ENCODE results near the gene RAB11B.
"Not testable (repeated sequence)": the region's sequence is repeated elsewhere in the genome, so short reads cannot be mapped to it uniquely, and the experiment has no call there.

The RAB11B gene

DNA sequence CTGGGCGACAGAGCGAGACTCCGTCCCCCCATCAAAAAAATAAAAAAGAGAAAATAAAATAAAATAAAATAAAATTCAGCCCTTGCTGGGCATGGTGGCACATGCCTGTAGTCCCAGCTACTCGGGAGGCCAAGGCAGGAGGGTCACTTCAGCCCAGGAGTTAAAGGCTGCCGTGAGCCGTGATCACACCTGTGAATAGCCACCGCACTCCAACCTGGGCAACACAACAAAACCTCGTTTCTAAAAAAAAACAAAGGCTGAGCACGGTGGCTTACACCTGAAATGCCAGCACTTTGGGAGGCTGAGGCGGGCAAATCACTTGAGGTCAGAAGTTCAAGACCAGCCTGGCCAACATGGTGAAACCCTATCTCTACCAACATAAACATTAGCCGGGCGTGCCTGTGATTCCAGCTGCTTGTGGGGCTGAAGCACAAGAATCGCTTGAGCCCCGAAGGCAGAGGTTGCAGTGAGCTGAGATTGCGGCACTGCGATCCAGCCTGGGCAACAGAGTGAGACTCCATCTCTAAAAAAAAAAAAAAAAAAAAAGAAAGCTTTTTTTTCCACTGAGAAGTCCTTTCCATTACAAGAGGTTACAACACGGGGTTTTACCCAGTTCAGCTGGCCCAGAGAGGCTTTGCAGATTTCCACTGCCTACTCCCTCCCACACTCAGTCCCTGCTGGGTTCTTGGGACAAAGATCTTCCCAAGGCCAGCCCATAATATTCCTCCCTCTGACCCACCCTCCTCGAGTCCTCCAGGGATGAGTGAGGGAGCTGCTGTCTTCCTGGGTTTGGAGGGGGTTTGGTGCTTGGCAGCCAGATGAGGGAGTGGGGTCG, 19.8 kb upstream of the RAB11B start:
- no peak for DNase-seq (ENCODE audit: low spot score)

DNA sequence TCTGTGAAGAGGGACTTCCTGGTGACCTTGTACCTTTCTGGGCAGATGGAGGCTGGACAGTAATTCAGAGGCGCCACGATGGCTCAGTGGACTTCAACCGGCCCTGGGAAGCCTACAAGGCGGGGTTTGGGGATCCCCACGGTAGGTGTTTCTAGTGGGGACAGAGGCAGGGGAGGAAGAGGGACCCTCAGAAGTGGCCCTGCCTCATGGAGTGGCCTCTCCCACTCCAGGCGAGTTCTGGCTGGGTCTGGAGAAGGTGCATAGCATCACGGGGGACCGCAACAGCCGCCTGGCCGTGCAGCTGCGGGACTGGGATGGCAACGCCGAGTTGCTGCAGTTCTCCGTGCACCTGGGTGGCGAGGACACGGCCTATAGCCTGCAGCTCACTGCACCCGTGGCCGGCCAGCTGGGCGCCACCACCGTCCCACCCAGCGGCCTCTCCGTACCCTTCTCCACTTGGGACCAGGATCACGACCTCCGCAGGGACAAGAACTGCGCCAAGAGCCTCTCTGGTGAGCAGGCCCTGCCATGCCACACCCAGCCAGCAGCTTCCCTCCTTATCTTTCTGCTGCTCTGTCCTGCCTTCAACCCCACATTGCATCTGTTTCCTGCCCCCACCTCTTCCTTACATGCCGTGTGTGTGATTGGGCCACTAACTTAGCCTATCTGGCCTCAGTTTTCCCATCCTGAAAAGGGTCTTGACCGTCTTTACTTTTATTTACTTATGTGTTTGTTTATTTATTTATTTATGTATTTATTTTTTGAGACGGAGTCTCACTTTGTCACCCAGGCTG, 19.0 kb upstream of the RAB11B start:
- DNase-seq (ENCODE audit: low spot score) = no peak

DNA sequence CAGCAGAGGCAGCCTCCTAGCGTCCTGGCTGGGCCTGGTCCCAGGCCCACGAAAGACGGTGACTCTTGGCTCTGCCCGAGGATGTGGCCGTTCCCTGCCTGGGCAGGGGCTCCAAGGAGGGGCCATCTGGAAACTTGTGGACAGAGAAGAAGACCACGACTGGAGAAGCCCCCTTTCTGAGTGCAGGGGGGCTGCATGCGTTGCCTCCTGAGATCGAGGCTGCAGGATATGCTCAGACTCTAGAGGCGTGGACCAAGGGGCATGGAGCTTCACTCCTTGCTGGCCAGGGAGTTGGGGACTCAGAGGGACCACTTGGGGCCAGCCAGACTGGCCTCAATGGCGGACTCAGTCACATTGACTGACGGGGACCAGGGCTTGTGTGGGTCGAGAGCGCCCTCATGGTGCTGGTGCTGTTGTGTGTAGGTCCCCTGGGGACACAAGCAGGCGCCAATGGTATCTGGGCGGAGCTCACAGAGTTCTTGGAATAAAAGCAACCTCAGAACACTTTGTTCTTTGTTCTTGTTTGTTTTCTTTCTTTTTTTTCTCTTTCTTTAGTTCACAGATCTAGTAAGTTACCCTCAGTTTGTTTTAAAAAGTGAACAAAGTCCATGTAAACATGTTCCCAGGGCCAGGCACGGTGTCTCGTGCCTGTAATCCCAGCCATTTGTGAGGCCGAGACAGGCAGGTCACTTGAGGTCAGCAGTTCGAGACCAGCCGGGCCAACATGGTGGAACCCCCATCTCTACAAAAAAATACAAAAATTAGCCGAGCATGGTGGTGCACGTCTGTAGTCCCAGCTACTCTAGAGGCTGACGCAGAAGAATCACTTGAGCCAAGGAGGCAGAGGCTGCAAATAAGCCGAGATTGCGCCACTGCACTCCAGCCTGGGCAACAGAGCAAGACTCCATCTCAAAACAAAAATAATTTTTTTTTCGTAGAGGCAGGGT, 16.0 kb upstream of the RAB11B start:
- no peak for DNase-seq (ENCODE audit: low spot score)

DNA sequence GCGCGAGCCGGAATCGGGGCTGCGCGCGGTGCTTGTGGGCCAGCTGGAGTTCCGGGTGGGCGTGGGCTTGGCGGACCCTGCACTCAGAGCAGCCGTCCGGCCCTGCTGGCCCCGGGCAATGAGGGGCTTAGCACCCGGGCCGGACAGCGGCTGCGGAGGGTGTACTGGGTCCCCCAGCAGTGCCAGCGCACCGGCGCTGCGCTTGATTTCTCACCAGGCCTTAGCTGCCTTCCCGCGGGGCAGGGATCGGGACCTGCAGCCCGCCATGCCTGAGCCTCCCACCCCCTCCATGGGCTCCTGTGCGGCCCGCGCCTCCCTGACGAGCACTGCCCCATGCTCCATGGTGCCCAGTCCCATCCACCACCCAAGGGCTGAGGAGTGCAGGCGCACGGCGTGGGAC, 14.4 kb upstream of the RAB11B start:
- not testable (repeated sequence) for DNase-seq (ENCODE audit: low spot score)

DNA sequence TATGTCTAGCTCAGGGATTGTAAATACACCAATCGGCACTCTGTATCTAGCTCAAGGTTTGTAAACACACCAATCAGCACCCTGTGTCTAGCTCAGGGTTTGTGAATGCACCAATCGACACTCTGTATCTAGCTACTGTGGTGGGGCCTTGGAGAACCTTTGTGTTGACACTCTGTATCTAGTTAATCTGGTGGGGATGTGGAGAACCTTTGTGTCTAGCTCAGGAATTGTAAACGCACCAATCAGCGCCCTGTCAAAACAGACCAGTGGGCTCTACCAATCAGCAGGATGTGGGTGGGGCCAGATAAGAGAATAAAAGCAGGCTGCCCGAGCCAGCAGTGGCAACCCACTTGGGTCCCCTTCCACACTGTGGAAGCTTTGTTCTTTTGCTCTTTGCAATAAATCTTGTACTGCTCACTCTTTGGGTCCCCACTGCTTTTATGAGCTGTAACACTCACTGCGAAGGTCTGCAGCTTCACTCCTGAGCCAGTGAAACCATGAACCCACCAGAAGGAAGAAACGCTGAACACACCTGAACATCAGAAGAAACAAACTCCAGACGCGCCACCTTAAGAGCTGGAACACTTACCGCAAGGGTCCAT, 13.7 kb upstream of the RAB11B start:
- not testable (repeated sequence) for DNase-seq (ENCODE audit: low spot score)

DNA sequence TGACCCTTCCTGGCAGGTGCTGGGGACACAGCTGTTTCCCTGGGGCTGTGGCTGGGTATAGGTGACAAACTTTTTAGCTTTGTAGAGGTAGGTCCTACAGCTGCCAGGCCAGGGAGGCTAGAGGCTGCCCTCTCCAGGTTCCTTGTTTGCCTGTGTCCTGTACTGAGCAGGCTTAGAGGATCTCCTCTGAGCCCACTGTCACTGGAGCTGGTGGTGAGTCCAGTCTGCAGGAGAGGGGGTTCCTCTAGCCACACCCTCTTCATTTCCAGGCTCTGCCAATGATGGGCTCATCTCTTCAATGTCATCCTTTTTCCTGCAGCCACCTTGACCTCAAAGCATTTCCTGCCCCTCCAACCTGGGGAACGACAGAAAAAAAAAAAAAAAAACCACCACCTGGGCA, 12.6 kb upstream of the RAB11B start:
- DNase-seq (ENCODE audit: low spot score) = no peak

DNA sequence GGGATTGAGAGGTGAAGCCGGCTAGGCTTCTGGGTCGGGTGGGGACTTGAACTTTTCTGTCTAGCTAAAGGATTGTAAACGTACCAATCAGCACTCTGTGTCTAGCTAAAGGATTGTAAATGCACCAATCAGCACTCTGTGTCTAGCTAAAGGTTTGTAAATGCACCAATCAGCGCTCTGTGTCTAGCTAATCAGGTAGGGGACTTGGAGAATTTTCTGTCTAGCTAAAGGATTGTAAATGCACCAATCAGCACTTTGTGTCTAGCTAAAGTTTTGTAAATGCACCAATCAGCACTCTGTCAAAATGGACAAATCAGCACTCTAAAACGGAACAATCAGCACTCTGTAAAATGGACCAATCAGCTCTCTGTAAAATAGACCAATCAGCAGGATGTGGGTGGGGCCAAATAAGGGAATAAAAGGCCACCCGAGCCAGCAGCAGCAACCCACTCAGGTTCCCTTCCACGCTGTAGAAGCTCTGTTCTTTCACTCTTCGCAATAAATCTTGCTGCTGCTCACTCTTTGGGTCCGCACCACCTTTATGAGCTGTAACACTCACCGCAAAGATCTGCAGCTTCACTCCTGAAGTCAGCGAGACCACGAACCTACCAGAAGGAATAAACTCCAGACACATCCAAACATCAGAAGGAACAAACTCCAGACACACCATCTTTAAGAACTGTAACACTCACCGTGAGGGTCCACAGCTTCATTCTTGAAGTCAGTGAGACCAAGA, 10.8 kb upstream of the RAB11B start:
- DNase-seq (ENCODE audit: low spot score) = not testable (repeated sequence)

DNA sequence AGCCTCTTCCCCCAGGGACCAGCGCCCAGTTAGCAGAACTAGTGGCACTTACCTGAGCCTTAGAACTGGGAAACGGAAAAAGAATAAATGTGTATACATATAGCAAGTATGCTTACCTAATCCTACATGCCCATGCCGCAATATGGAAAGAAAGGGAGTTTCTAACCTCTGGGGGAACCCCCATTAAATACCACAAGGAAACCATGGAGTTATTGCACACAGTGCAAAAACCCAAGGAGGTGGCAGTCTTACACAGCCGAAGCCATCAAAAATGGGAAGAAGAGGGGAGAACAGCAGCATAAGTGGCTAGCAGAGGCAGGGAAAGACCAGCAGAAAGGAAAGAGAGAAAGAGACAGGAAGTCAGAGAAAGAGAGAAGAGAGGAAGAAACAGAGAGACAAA, 5.6 kb upstream of the RAB11B start:
- not testable (repeated sequence) for DNase-seq (ENCODE audit: low spot score)

DNA sequence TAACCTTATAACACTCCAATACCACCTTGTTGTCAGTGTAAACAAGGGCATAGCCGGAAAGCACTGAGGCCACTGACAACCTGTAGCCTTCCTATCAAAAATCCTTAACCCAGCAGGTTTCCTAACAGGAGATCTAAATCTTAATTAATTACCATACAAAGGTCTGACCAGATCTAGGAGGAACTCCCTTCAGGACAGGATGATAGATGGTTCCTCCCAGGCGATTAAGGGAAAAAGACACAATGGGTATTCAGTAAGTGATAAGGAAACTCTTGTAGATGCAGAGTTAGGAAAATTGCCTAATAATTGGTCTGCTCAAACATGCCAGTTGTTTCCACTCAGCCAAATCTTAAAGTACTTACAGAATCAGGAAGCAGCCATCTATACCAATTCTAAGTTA, 5.1 kb upstream of the RAB11B start:
- not testable (repeated sequence) for DNase-seq (ENCODE audit: low spot score)

DNA sequence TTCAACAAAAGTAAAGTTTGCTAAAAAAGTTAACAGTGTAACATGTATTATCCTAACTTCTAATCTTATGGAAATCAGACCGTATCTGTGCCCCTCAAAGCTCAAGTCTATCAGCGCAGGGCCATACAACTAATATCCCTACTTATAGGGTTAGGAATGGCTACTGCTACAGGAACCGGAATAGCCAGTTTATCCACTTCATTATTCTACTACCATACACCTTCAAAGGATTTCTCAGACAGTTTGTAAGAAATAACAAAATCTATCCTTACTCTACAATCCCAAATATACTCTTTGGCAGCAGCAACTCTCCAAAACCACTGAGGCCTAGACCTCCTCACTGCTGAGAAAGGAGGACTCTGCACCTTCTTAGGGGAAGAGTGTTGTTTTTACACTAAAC, 4.6 kb upstream of the RAB11B start:
- DNase-seq (ENCODE audit: low spot score) = not testable (repeated sequence)

DNA sequence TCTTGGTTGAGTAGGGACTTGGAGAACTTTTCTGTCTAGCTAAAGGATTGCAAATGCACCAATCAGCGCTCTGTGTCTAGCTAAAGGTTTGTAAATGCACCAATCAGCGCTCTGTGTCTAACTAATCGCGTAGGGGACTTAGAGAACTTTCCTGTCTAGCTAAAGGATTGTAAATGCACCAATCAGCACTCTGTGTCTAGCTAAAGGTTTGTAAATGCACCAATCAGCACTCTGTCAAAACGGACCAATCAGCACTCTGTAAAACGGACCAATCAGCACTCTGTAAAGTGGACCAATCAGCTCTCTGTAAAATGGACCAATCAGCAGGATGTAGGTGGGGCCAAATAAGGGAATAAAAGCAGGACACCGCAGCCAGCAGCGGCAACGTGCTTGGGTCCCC, 3.7 kb upstream of the RAB11B start:
- DNase-seq (ENCODE audit: low spot score) = not testable (repeated sequence)

DNA sequence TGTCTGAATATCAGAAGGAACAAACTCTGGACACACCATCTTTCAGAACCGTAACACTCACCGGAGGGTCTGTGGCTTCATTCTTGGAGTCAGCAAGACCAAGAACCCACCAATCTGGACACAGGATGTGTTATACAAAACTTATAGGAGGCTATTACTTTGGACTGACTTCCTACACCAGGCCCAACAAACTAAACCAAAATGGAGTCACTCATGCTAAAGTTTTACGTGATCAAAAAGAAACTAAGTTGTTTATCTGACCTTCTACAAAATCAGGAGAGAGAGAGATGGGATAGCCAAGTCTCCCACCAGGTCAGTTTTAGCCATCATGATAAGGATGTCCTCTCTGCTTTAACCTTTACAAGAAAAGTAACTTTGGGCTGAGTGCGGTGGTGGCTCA, 3.2 kb upstream of the RAB11B start:
- no peak for DNase-seq (ENCODE audit: low spot score)

DNA sequence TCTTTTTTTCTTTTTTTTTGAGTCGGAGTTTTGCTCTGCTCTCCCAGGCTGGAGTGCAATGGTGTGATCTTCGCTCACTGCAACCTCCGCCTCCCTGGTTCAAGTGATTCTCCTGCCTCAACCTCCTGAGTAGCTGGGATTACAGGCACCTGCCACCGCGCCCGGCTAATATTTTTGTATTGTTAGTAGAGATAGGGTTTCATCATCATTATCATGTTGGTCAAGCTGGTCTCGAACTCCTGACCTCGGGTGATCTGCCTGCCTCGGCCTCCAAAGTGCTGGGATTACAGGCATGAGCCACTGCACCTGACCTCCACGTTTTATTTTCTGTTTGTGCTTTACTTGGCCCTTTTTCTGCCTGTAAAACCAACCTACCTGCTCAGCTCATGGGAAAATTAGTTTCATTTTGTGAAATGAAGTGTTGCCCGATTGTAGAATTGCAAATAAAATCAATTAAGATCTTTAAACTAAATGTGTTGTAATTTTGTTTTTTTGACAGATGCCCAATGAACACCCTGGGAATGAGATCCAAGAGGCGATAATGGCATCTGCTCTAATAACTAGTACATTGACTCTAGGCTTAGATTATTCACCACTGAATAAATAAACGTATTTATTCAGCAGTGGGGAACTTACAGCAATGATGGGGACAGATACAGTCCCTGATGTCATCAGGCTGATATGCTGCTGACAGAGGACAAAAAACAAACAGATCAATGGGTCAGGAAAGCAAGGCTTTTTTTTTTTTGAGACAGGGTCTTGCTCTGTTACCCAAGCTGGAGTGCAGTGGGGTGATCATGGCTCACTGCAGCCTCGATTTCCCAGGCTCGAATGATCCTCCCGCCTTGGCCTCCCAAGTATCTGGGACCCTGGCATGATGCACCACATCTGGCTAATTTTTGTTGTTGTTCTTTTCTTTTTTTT, 2.2 kb upstream of the RAB11B start:
- DNase-seq (ENCODE audit: low spot score) = no peak

DNA sequence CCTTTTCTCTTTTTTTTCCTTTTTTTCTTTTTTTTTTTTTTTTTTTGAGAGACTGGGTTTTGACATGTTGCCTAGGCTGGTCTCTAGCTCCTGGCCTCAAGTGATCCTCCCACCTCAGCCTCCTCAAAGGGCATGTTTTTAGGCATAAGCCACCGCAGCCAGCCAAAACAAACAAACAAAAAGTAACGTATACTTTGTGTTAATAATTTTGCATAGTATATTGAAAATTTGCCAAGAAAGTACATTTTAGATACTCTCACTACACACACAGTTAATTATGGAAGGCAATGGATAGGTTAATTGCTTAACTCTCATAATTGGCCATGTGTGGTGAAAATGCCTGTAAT, 1.6 kb upstream of the RAB11B start:
- DNase-seq (ENCODE audit: low spot score) = no peak

DNA sequence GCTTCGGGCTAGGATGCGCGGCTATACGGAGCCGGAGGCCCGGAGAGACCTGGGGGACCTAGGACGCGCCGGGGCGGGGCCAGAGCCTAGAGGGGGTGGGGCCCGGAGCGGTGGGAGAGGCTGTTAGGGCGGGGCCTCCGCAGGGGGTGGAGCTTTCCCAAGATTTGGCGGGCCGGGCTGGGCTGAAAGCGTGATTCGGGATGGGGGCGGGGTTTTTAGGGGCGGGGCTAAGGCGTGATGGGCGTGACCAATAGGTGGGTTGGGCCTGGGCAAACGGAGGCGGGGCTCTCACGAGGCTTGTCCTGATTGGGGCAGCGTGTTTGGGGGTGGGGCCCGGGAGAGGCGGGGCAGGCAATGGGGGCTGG, 439 bp downstream of the RAB11B start:
- DNase-seq (ENCODE audit: low spot score) = peak; percentile 99

DNA sequence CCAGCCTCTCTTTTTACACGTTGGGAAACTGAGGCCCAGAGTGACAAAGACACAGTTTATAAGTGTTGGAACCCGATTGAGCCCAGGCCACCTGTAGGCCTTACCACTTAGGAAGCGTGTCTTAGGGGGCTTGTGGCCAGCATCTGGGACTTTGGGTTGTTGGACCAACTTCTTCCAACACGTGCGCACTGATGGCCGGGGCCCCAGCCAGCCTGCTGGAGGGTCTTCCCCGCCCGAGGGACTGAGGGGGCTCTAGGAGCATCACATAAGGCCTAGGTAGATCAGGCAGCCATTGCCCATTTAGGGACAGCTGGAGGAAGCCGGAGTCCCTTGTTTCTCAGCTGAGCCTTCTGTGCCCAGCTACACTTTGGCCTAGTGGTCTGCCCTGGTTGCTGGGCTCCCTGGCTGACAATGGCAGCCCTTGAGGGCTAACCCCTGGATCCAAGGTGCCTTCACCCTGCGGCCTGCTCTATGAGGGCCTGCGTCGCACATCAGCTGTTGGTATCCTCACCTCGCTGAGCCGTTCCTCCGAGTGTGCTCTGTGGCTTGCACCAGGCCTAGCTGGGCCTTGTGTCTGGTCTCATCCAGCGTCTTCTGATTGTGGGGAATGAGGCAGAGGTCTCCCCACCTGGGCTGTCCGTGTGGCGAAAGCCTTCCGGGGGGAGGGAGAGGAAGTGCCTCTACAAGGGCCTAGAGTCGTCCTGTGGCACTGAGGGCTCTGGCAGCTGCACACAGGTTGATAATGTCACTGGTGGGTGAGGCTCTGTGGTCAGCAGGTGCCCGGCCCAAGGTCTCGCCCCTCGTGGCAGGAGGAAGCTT, 1.2 kb downstream of the RAB11B start:
- DNase-seq (ENCODE audit: low spot score) = no peak

DNA sequence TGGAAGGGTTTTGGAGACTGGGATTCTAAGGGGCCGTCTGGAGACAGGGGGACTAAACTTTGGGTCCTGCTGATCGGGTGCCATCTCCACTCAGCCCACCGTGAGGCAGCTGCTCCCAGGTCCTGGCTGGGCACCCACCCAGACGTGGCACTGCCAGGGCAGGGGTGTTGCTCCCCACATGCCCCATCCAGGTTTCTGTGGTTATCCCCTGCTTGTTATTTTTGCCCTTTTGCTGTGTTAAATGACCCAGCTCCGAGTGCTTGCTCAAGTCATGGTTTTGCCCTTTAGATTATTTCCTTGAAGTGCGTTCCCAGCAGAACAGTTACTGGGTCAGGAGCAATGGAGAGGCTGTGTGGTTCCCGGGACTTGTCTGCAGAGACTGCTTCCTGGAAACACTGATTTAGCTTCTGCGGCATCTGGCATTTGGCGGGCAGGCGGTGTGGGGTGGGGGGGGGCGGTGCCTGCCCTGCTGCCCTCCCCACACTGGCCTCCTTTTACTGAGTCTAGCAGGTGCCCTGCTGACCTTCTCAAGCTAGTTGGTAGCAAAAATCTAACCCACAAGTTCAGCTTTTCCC, 1.9 kb downstream of the RAB11B start:
- no peak for DNase-seq (ENCODE audit: low spot score)

DNA sequence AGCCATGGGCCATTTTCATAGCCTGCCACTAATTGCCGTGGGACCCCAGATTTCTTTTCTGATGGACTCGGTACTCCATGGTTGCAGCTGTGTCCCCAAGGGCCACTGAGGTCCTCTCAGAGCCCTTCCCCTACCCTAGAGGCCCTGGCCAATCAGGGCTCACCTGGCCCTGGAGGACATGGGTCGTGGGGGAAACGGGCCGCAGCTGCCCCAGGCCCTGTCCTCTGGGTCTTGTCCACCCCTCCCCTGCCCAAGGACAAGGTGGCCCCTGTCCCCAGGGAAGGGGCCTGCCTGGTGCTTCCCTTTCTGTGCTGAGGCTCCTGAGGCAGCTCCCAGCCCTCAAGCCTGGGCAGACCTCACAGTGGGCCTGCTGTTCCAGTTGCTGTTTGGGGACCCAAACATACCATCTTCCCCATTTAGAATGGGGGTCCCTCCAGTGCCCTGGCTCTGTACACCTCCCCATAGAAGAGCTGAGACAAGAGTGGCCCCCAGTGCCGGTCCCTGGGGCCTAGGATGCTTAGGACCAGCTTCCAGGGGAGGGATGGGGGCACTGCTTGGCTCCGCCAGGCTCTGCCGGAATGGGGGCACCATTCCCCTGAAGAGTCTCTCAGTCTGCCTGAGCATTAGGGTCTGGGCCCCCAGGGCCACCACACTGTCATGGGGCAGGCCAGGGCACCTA, 3.2 kb downstream of the RAB11B start:
- no peak for DNase-seq (ENCODE audit: low spot score)
